MCF 10A (cell line): ENCODE results near the gene OOEP. TPM values are rescaled to one million over a fixed set of nuclear protein-coding genes. Genes with fewer than 3 reads are reported as not detected.

Experiments
- BruUV-seq: library from RNA; stranded (reverse); fragments of 400-500 nt; replicated peaks from 2 replicates; lab custom pipeline; 2021; lab: Mats Ljungman, UMichigan
- CTCF ChIA-PET: fragments of 300-600 bp; sonication (Branson Sonifier 250); formaldehyde crosslinking; extraction: SDS; loops from one replicate; lab custom pipeline; 2021; ENCODE audit warnings: antibody characterized with exemption, inconsistent platforms; lab: Yijun Ruan, JAX
- POLR2A ChIA-PET: fragments of 300-600, 350-650 bp; sonication (Branson Sonifier 250); formaldehyde crosslinking; extraction: SDS; loops from one replicate; lab custom pipeline; 2020; ENCODE audit warnings: antibody characterized with exemption, inconsistent platforms; lab: Yijun Ruan, JAX
- DNase-seq: peaks from one replicate; pipeline ENCODE4 v3.0.0-alpha.2; 2018; ENCODE audit not compliant: unreplicated experiment
- H3K27ac Mint-ChIP-seq: one replicate; pipeline ENCODE4 v1.8.0; 2022; ENCODE audit warnings: mild to moderate bottlenecking, low read depth, mixed read lengths; ENCODE audit not compliant: unreplicated experiment
- H3K27me3 Mint-ChIP-seq: one replicate; pipeline ENCODE4 v1.8.0; 2022; ENCODE audit warnings: mixed read lengths; ENCODE audit not compliant: insufficient read depth, unreplicated experiment
- H3K36me3 Mint-ChIP-seq: one replicate; pipeline ENCODE4 v1.8.0; 2022; ENCODE audit warnings: mild to moderate bottlenecking, moderate library complexity, mixed read lengths; ENCODE audit not compliant: insufficient read depth, unreplicated experiment
- H3K4me1 Mint-ChIP-seq: one replicate; pipeline ENCODE4 v1.8.0; 2022; ENCODE audit warnings: mixed read lengths; ENCODE audit not compliant: insufficient read depth, unreplicated experiment
- H3K4me3 Mint-ChIP-seq: one replicate; pipeline ENCODE4 v1.8.0; 2022; ENCODE audit warnings: mild to moderate bottlenecking, moderate library complexity, mixed read lengths; ENCODE audit not compliant: unreplicated experiment
- H3K9me3 Mint-ChIP-seq: one replicate; pipeline ENCODE4 v1.8.0; 2022; ENCODE audit warnings: mixed read lengths; ENCODE audit not compliant: unreplicated experiment
- CTCF ChIP-seq: fragments of 200-600 bp; IDR thresholded peaks from one replicate; pipeline ENCODE4 v1.8.0; 2022; ENCODE audit warnings: antibody characterized with exemption, mild to moderate bottlenecking; ENCODE audit not compliant: unreplicated experiment
- intact Hi-C: fragments of 100-400 bp; cut with micrococcal nuclease; formaldehyde crosslinking; loops from 2 replicates; pipeline ENCODE4 v1.14.1; 2022
- total RNA-seq: library from RNA; stranded (reverse); gene quantifications from 2 replicates; pipeline ENCODE4 v1.2.3, GENCODE V29; 2022

OOEP gene
- total RNA-seq, 1 experiment from 2014 or later: not detected

DNA sequence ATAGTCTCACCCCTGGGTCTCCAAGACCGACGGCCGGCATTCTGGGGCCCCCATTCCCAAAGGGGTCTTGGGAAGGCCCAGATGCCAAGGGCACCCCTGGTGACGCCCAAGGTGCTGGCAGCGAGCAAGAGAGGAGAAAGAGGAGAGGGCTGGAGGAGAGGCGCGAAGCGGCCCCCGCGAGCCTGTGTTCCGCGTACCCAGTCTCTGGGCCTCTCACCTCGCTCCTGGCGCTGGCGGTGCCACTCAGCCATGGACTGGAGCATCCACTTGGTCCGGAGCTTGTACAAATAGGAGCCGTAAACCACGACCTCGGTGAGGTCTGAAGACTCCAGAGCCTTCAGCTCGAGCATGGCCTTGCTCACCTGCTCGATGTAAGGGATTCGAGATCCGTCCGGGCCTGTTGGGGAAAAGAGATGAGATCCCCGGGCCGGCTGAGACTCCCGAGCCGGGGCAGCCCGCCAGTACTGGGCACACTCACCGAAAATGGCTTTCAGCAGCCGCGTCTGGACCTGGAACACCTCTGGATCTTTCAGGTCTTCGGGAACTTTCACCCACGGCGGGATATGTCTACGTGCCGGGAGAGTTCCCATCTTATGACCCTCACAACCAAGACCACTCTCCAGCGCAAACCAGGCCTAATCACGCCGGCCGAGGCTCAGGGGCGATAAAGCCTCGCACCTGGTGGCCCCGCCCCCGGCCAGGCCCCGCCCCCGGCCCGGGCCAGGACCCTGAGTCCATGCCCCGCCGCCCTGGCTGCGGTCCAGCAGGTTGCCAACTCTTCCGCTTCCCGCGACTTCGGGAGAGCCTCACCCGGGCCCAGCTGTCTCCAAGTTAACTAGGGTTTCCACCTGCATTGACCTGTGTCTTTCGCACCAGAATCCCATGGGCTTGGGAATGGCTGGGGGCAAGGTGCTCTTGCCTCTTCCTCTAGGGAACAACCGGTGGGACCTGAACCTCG, 15.8 kb downstream of the OOEP start, which contains the start of gene DPPA5:
DPPA5 (minus strand) TSS at position 641 of the 958 bp plus-strand sequence; CDS start at position 590, 51 bp downstream.
- BruUV-seq: no TSS peak
- no peaks in the 10 kb centered on the region for H3K36me3 Mint-ChIP-seq
- intact Hi-C loops: no loop called here
- TF ChIP-seq CTCF: no peak
- POLR2A ChIA-PET: interaction anchor here (1.3 kb wide), 1 partner anchor 35 kb away, joined by 4 read pairs; no protein-coding TSS in a partner anchor
- H3K27ac Mint-ChIP-seq: no peak within 1 kb of the TSS
- no peak for DNase-seq
- H3K4me3 Mint-ChIP-seq: no peak within 1 kb of the TSS
- H3K9me3 Mint-ChIP-seq: no peaks in the 10 kb centered on the region
- CTCF ChIA-PET: interaction anchor here (1.1 to 1.8 kb wide), 2 partner anchors 28 to 29 kb away, joined by 5 to 11 read pairs; no protein-coding TSS in a partner anchor
- no peaks in the 10 kb centered on the region for H3K4me1 Mint-ChIP-seq
- no peaks in the 10 kb centered on the region for H3K27me3 Mint-ChIP-seq

- Mint-ChIP-seq H3K27me3 (peaks cover 11% of the 10 kb centered on the region), H3K27ac (no peak overlapping the region), H3K9me3 (no peaks in the 10 kb centered on the region), H3K36me3 (no peaks in the 10 kb centered on the region), H3K4me1 (no peaks in the 10 kb centered on the region), H3K4me3 (no peak overlapping the region)
- ChIA-PET POLR2A (no interaction called here), CTCF (interaction anchor here (0.6 to 0.9 kb wide), 2 partner anchors 22 to 40 kb away, joined by 3 to 8 read pairs; no protein-coding TSS in a partner anchor)
- no peak for TF ChIP-seq CTCF
- no TSS peak for BruUV-seq
- no peak for DNase-seq
- intact Hi-C loops: no loop called here
Observed at GRCh38 chr6:73349311-73349710, 20.4 kb downstream of the OOEP start.

DNA sequence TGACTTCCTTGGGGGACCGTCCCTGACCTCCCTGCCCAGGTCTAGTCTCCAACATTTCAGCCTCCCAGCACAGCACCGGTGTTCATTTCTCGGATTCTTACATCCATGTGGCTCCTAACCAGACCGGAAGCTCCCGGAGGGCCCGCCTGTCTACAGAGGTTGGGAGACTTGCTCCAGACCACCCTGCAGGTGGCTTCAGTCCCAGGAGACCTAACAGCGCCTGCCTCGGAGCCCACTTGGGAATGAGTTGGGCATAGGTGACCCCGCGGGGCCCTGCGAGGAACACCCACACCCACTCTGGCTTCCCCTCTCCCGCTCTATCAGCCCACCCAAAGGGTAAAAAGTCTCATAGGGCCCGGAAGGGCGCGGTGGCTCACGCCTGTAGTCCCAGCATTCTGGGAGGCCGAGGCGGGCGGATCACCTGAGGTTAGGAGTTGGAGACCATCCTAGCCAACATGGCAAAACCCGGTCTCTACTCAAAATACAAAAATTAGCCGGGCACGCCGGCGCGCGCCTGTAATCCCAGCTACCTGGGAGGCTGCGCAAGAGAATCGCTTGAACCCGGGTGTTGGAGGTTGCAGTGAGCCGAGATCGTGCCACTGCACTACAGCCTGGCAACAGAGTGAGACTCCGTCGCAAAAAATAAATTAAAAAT, 21.0 kb downstream of the OOEP start:
- Mint-ChIP-seq H3K9me3 (no peaks in the 10 kb centered on the region), H3K4me3 (no peak overlapping the region), H3K27ac (no peak overlapping the region), H3K36me3 (no peaks in the 10 kb centered on the region), H3K27me3 (peaks cover 11% of the 10 kb centered on the region), H3K4me1 (no peaks in the 10 kb centered on the region)
- ChIA-PET POLR2A (no interaction called here), CTCF (interaction anchor here (0.9 kb wide), 1 partner anchor 22 kb away, joined by 8 read pairs; no protein-coding TSS in a partner anchor)
- DNase-seq: no peak
- intact Hi-C loops: no loop called here
- no peak for TF ChIP-seq CTCF
- BruUV-seq: no TSS peak

GRCh38 chr6:73343164-73343563, 26.5 kb downstream of the OOEP start:
- Mint-ChIP-seq H3K27me3 (peaks cover 11% of the 10 kb centered on the region), H3K4me1 (no peaks in the 10 kb centered on the region), H3K27ac (no peak overlapping the region), H3K9me3 (no peaks in the 10 kb centered on the region), H3K4me3 (no peak overlapping the region), H3K36me3 (no peaks in the 10 kb centered on the region)
- no TSS peak for BruUV-seq
- CTCF ChIA-PET: interaction anchor here (1.0 to 2.0 kb wide), 4 partner anchors 14 to 57 kb away, joined by 3 to 7 read pairs (median 4); no protein-coding TSS in a partner anchor
- POLR2A ChIA-PET: no interaction called here
- no peak for DNase-seq
- intact Hi-C loops: no loop called here
- no peak for TF ChIP-seq CTCF
